ENCODE results near the gene TBC1D3K.
"Not testable (repeated sequence)": the region's sequence is repeated elsewhere in the genome, so short reads cannot be mapped to it uniquely, and the experiment has no call there.

The TBC1D3K gene

GRCh38 chr17:37924115-37924514, at the start of gene TBC1D3K:
TSS of gene TBC1D3K (plus strand) at chr17:37924415. CDS start at chr17:37926000, 1,585 bp downstream.
- not testable (repeated sequence) for DNase-seq (ENCODE audit: low read depth)

- DNase-seq (ENCODE audit: low read depth): no peak
Measured at GRCh38 chr17:37884516-37884915, 39.7 kb upstream of the TBC1D3K start.

GRCh38 chr17:37885136-37885535, 39.1 kb upstream of the TBC1D3K start:
- DNase-seq (ENCODE audit: low read depth): no peak

- DNase-seq (ENCODE audit: low read depth): no peak
Measured at GRCh38 chr17:37888881-37889280, 35.3 kb upstream of the TBC1D3K start.

GRCh38 chr17:37896961-37897360, 27.3 kb upstream of the TBC1D3K start:
- DNase-seq (ENCODE audit: low read depth): not testable (repeated sequence)

All from stimulated activated CD8-positive, alpha-beta memory T cell treated with anti-CD3 and anti-CD28 coated beads, Interleukin-7, amount 100 ng/mL, for 24 hours (primary cell).